Stimulated activated naive CD8-positive, alpha-beta T cell treated with anti-CD3 and anti-CD28 coated beads, Interleukin-15, Interleukin-2, amounts not matched to agents 100 ng/mL and 50 ng/mL, for 24 hours (primary cell): ENCODE measurements around the gene MED13L.

ENCODE experiments used
- H3K27ac Mint-ChIP-seq: one replicate; pipeline ENCODE4 v1.8.0; 2021; ENCODE audit warnings: mild to moderate bottlenecking, mixed read lengths
- H3K27me3 Mint-ChIP-seq: one replicate; pipeline ENCODE4 v1.8.0; 2021; ENCODE audit warnings: mixed read lengths
- H3K36me3 Mint-ChIP-seq: one replicate; pipeline ENCODE4 v1.8.0; 2021; ENCODE audit warnings: low read depth, mixed read lengths
- H3K4me1 Mint-ChIP-seq: one replicate; pipeline ENCODE4 v1.8.0; 2021; ENCODE audit warnings: low read depth, mixed read lengths
- H3K4me3 Mint-ChIP-seq: one replicate; pipeline ENCODE4 v1.8.0; 2021; ENCODE audit warnings: mild to moderate bottlenecking, mixed read lengths
- H3K9me3 Mint-ChIP-seq: one replicate; pipeline ENCODE4 v1.8.0; 2021; ENCODE audit warnings: mixed read lengths

MED13L gene

DNA sequence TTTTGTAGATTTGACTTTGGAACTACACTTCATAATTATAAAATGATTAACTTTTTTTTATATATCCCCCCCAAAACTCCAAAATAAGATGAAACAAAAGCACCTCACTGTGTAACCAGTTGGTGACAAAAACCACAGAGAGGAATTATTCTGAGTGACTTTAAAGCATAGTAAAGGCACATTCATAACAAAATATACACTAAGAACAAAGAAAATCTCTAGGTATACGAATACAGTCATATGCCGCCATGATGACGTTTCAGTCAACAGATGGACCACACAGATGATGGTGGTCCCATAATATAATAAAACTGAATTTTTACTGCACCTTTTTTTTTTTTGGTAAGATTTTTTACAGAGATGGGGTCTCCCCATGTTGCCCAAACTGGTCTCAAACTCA, 70.7 kb downstream of the MED13L start:
- Mint-ChIP-seq H3K4me1 (peaks cover 63% of the 10 kb centered on the region), H3K9me3 (no peaks in the 10 kb centered on the region), H3K27me3 (no peaks in the 10 kb centered on the region), H3K36me3 (peaks cover 4% of the 10 kb centered on the region), H3K27ac (no peak overlapping the region), H3K4me3 (no peak overlapping the region)

DNA sequence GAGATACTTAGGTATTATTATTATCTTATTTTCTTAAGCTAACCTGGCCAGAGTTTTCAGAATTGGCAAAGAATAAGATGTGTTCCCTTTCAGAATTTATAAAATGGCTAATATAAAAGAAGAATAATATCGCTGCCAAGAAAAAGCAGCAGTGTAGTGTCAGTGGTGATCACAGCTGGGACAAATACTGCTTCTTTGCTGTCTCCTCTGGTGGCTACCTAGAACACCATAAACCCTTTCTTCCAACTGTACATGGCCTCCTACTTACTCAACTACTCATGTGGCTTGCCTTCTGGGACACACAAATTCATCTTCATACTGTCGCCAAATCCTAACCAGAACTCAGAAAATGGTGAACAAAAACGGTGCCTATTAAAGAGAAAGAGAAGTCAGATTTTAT, 72.7 kb downstream of the MED13L start:
- no peak overlapping the region for H3K27ac Mint-ChIP-seq
- H3K9me3 Mint-ChIP-seq = no peaks in the 10 kb centered on the region
- H3K4me3 Mint-ChIP-seq = no peak overlapping the region
- H3K4me1 Mint-ChIP-seq = peaks cover 56% of the 10 kb centered on the region
- H3K27me3 Mint-ChIP-seq = no peaks in the 10 kb centered on the region
- H3K36me3 Mint-ChIP-seq = peaks cover 4% of the 10 kb centered on the region

DNA sequence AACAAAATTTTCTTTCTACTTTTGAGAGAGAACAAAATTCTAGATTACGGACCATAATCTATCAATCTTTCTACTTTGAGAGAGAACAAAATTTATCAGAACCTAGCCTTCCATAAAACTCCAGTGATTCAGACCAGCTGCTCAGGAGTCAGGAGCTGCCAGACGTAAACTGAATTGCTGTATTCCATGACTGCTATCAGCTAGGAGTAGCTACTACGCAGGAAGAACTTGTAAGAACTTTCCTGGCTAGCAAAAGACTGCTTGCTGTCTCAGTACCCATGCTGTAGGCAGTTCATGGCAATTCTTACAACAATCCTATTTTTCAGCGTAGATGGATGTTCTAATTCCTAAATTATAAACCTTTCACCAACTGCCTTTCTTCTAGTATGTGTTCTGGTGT, 73.3 kb downstream of the MED13L start:
- Mint-ChIP-seq H3K27ac (no peak overlapping the region), H3K4me3 (no peak overlapping the region), H3K27me3 (no peaks in the 10 kb centered on the region), H3K4me1 (peaks cover 55% of the 10 kb centered on the region), H3K9me3 (no peaks in the 10 kb centered on the region), H3K36me3 (peaks cover 4% of the 10 kb centered on the region)

DNA sequence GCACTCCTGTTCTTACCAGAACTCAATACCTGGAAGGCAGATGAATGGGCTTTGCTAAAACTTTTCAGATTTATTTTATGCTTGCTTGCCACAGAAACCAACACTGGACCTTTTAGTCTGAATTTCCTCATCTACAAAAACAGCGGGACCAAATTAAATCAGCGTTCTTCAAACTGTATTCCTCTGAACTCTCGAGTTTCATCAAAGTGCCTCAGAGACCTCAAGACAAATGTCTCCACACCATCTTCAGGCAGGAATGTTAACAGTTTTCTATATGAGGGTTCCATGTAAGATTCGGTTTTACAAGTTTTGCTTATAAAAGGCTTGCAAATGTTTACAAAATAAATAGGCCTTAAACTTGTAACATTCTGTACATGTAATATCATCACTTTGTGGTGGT, 74.6 kb downstream of the MED13L start:
- no peak overlapping the region for H3K27ac Mint-ChIP-seq
- no peaks in the 10 kb centered on the region for H3K9me3 Mint-ChIP-seq
- H3K4me1 Mint-ChIP-seq = peaks cover 61% of the 10 kb centered on the region
- no peak overlapping the region for H3K4me3 Mint-ChIP-seq
- H3K27me3 Mint-ChIP-seq = no peaks in the 10 kb centered on the region
- H3K36me3 Mint-ChIP-seq = peaks cover 4% of the 10 kb centered on the region

DNA sequence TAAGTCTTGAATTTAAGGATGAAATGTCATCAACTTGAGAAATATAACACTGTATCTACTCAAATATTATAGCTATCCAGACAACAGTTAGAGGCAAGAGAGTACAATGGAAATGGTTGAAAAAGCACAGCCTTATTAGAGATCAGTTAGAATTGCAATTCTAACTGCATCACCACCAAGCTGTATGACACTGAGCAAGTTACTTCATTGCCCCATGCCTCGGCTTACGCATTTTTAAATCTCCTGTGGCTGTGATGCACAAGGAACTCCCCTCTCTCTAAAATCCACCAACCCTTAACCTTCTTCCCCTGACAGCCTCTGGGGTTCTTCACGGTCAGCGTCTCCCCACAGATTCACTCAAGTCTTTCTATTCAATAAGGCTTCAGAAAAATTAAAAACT, 75.1 kb downstream of the MED13L start:
- Mint-ChIP-seq H3K4me1 (peaks cover 63% of the 10 kb centered on the region), H3K9me3 (no peaks in the 10 kb centered on the region), H3K36me3 (peaks cover 4% of the 10 kb centered on the region), H3K4me3 (no peak overlapping the region), H3K27ac (no peak overlapping the region), H3K27me3 (no peaks in the 10 kb centered on the region)

DNA sequence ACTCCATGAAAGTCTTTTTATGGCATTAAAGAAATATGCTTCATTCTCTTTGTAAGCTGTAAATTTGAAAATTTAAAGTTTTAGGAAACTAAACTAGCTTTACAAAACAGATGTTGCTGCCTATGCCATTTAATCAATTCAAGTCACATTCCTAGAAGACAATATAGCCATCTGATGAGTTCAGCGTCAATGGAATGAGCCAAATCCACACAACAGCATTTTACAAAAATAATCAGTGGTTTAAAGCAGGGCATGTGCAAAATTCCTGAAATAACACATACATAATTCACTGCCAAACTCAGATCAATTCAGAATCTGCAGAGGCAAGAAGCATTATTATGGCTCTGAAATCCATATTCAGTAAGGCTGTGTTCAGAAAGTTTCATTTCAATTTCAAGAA, 75.6 kb downstream of the MED13L start:
- Mint-ChIP-seq H3K4me3 (no peak overlapping the region), H3K27me3 (no peaks in the 10 kb centered on the region), H3K4me1 (peaks cover 63% of the 10 kb centered on the region), H3K36me3 (peaks cover 4% of the 10 kb centered on the region), H3K27ac (no peak overlapping the region), H3K9me3 (no peaks in the 10 kb centered on the region)

DNA sequence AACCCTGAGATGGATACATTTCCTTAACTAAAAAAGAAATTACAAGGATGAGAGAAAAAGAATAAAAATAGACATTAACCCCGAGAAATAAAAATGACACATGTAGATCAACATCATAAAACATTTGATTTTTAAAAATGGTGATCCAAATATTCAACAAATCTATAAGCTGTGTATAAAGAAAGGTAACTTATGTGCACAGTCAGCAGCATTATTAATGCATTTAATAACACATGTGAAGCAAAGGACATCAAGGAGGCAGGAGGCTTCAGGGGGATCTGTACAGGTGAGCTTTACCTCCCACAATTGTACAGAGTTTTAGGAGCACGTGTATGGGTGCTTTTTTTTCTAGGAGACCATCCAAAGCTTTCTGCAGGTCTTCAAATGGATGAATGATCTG, 76.1 kb downstream of the MED13L start:
- no peak overlapping the region for H3K27ac Mint-ChIP-seq
- peaks cover 63% of the 10 kb centered on the region for H3K4me1 Mint-ChIP-seq
- peaks cover 4% of the 10 kb centered on the region for H3K36me3 Mint-ChIP-seq
- H3K4me3 Mint-ChIP-seq = no peak overlapping the region
- H3K9me3 Mint-ChIP-seq = no peaks in the 10 kb centered on the region
- H3K27me3 Mint-ChIP-seq = no peaks in the 10 kb centered on the region

DNA sequence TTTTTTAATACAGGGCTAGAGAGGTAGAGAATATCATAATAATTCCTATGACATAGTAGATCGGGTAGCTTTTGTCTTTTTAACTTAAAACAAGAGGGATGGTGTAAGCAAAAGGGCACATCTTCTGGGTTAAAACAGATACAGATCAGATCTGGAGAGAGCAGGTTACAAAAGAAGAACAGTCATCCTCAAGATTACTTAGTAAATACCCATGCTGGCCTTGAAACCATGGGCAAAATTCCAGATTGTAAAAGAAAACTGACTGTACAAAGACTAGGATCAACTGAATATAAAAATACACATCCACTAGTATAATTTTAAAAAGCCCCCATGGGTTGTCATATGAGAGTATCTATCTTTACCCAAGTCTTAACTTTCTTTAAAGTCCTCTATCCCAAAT, 76.7 kb downstream of the MED13L start:
- H3K9me3 Mint-ChIP-seq = no peaks in the 10 kb centered on the region
- H3K4me3 Mint-ChIP-seq = no peak overlapping the region
- H3K36me3 Mint-ChIP-seq = peaks cover 4% of the 10 kb centered on the region
- no peak overlapping the region for H3K27ac Mint-ChIP-seq
- H3K4me1 Mint-ChIP-seq = peaks cover 66% of the 10 kb centered on the region
- H3K27me3 Mint-ChIP-seq = no peaks in the 10 kb centered on the region

DNA sequence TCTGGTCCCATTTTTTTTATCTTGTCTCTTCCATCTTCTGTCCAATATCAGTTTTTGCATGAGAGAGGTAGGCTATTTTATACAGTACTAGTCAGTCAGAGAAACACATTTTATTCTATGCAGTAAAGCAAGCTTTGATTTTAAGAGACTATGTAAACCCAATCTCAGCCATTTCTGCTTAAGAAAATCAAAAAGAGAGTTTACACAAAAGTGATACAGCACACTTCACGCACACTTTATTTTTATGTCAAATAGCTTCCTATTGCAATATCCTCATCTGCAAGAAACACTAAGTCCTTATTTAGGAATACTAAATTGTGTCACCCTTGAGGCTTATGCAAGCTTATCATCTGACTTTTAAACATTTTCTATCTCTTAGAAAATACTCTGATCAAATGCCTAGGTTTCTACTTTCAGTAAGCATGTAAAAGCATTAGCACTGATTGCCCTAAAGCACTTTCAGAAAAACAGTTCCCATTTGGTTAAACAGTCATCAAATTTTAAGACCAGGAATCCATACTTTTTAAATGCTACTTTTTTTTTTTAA, 78.3 kb downstream of the MED13L start:
- Mint-ChIP-seq H3K27me3 (no peaks in the 10 kb centered on the region), H3K9me3 (no peaks in the 10 kb centered on the region), H3K36me3 (peaks cover 4% of the 10 kb centered on the region), H3K4me3 (no peak overlapping the region), H3K4me1 (peaks cover 76% of the 10 kb centered on the region), H3K27ac (no peak overlapping the region)

DNA sequence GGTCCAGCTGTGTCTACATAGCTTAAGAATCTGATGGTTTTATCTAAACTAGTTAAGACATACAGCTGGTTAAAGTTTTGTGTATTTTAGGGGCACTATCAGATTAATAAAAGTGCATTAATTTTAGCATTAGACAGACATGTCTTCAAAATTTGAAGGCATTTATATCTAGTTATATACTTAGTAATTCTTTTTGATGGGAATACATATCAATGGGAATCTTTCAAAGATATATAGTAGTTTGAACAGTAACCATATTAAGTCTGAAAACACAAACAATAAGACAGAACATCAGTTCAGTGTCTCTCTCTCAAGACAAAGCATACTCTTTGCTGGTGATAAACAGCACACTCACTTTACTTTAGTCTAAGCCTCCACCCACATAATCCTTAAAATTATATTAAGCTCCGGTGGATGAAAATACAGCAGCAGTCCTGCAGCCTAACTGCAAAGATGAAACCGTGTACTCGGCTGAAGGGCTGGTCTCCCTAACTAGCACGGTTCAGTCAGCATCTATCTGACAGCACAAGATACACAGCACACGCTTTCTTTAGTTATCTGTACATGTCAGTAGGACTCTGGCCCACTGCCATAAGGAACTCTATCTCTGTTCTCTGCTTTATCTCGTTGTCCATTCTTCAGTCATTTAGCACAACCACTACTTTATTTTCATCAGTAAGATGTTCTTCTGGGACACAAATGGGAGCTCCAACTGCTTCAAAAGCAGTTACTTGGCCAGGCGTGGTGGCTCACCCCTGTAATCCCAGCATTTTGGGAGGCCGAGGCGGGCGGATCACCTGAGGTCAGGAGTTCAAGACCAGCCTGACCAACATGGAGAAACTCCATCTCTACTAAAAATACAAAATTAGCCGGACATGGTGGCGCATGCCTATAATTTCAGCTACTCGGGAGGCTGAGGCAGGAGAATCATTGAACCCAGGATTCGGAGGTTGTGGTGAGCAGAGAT, 80.5 kb downstream of the MED13L start:
- Mint-ChIP-seq H3K4me1 (peaks cover 88% of the 10 kb centered on the region), H3K36me3 (no peaks in the 10 kb centered on the region), H3K27me3 (no peaks in the 10 kb centered on the region), H3K9me3 (no peaks in the 10 kb centered on the region), H3K27ac (no peak overlapping the region), H3K4me3 (no peak overlapping the region)

DNA sequence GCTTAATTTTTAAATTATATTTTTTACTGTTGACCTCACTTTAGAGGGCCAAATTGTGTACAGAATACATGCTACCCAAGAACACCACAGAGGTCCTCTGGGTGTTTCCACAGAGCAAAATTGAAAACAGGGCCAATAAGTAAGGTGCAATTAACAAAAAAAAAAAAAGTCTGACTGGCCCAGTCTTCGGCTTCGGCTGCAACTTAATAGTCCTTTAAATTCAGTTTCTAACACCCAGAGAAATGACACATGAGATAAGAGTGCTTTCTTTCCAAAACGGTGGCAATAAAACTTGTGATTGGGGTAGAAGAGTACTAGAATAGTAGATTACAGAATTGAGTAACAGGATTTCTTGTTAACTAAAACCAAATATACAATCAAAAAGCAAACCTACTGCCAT, 81.3 kb downstream of the MED13L start:
- Mint-ChIP-seq H3K4me1 (peaks cover 82% of the 10 kb centered on the region), H3K27me3 (no peaks in the 10 kb centered on the region), H3K9me3 (no peaks in the 10 kb centered on the region), H3K27ac (peak overlapping the region; percentile 28), H3K36me3 (no peaks in the 10 kb centered on the region), H3K4me3 (no peak overlapping the region)

DNA sequence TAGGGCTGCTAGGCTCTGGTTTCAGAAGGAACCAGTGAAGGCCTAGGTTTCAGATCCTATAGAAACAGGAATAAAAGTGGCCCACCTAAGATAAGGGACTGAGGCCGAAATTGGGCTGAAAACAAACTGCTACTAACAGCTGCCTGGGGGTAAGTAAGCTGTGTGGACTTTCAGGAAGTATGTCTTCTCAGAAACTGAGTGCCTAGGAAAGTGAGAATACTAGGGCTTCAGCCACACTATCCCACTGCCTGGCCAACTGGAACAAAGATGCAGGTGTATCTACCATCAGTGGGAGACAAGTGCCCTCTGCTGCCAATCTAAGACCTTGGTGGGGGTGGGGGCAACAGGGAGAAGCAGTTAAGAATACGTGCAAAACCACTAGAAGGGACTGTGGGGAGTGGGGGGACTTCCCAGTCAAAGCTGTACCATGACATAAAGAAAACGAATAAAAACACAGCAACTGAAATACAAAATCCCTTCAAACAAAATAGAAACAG, 82.5 kb downstream of the MED13L start:
- Mint-ChIP-seq H3K27ac (peak overlapping the region; percentile 75), H3K36me3 (peaks cover 3% of the 10 kb centered on the region), H3K27me3 (no peaks in the 10 kb centered on the region), H3K4me1 (peaks cover 85% of the 10 kb centered on the region), H3K4me3 (peak overlapping the region; percentile 39), H3K9me3 (no peaks in the 10 kb centered on the region)

DNA sequence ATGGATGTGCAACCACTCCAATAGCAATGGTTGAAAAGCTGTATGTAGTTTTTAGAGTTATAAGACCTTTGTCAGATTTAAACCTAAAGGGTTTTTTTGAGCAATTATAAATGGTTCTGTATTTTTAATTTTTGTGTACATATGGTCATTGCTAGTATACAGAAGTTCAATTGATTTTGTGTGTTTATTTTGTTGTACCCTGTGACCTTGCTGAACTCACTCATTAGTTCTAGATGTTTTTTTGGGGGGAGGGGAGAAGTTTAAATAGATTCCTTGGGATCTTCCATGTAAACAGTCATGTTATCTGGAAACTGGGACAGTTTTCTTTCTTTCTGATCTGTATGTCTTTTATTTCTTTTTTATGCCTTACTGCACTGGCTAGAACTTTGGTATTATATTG, 87.8 kb downstream of the MED13L start:
- Mint-ChIP-seq H3K27ac (no peak overlapping the region), H3K36me3 (peaks cover 12% of the 10 kb centered on the region), H3K4me3 (no peak overlapping the region), H3K27me3 (no peaks in the 10 kb centered on the region), H3K9me3 (no peaks in the 10 kb centered on the region), H3K4me1 (peaks cover 87% of the 10 kb centered on the region)

DNA sequence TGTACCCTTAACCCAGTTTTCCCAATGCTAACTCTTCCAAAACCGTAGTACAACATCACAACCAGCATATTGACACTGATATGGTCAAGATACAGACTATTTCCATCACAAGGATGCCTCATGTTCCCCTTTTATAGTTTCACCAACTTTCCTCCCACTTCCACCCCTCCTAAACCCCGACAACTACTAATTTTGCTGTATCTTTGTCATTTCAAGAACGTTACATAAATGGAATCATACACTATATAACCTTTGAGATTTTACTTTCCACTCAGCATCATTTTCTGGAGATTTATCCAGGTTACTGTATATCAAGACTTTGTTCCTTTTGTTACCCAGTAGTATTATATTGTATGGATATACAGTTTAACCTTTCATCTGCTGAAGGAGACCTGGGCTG, 88.9 kb downstream of the MED13L start:
- Mint-ChIP-seq H3K27ac (no peak overlapping the region), H3K4me3 (no peak overlapping the region), H3K9me3 (no peaks in the 10 kb centered on the region), H3K27me3 (no peaks in the 10 kb centered on the region), H3K36me3 (peaks cover 12% of the 10 kb centered on the region), H3K4me1 (peaks cover 87% of the 10 kb centered on the region)

DNA sequence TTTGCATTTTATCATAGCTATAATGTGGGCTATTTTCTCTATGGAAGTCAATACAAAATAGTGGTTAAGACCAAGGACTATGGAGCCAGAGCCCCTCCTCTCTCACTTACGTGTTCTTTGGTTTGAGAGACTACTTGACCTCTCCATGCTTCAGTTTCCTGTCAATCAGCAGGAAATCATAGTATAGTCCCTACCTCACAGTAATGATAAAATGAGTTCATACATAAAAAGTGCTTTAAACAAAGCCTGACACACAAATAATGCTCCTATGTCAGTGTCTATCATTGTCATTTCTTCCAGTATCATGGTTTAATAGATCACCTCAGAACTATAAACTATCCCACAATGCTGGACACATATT, 90.4 kb downstream of the MED13L start:
- Mint-ChIP-seq H3K36me3 (peaks cover 12% of the 10 kb centered on the region), H3K27ac (peak overlapping the region; percentile 76), H3K4me3 (peak overlapping the region; percentile 28), H3K9me3 (no peaks in the 10 kb centered on the region), H3K4me1 (peaks cover 88% of the 10 kb centered on the region), H3K27me3 (no peaks in the 10 kb centered on the region)
